ENCODE measurements around the gene RAPGEF1. TPM values are rescaled to one million over a fixed set of nuclear protein-coding genes. Genes with fewer than 3 reads are reported as not detected.

Gene RAPGEF1
- total RNA-seq, 1 donor, result 33.7 TPM

GRCh38 chr9:131587331-131587730 is 152.5 kb downstream of the RAPGEF1 start:
- no peak overlapping the region for H3K4me3 ChIP-seq (ENCODE audit: low read depth, low read length)
- TF ChIP-seq CTCF (IDR thresholded peaks at IDR 0.05; ENCODE audit: insufficient read depth, low read length), result no peak
- DNase-seq (ENCODE audit: low read depth), result no peak

GRCh38 chr9:131585375-131585774 is 154.5 kb downstream of the RAPGEF1 start:
- TF ChIP-seq CTCF (IDR thresholded peaks at IDR 0.05; ENCODE audit: insufficient read depth, low read length), result no peak
- DNase-seq (ENCODE audit: low read depth), result no peak
- no peak overlapping the region for H3K4me3 ChIP-seq (ENCODE audit: low read depth, low read length)

- no peak for DNase-seq (ENCODE audit: low read depth)
- H3K4me3 ChIP-seq (ENCODE audit: low read depth, low read length), result no peak overlapping the region
- TF ChIP-seq CTCF (IDR thresholded peaks at IDR 0.05; ENCODE audit: insufficient read depth, low read length), result no peak
Measured at GRCh38 chr9:131584858-131585257, 155.0 kb downstream of the RAPGEF1 start.

- no peak overlapping the region for H3K4me3 ChIP-seq (ENCODE audit: low read depth, low read length)
- DNase-seq (ENCODE audit: low read depth), result no peak
- no peak for TF ChIP-seq CTCF (IDR thresholded peaks at IDR 0.05; ENCODE audit: insufficient read depth, low read length)
Measured at GRCh38 chr9:131583836-131584555, 155.9 kb downstream of the RAPGEF1 start.

GRCh38 chr9:131583337-131583645 is 156.6 kb downstream of the RAPGEF1 start:
- H3K4me3 ChIP-seq (ENCODE audit: low read depth, low read length), result no peak overlapping the region
- no peak for TF ChIP-seq CTCF (IDR thresholded peaks at IDR 0.05; ENCODE audit: insufficient read depth, low read length)
- DNase-seq (ENCODE audit: low read depth), result no peak

- H3K4me3 ChIP-seq (ENCODE audit: low read depth, low read length), result no peak overlapping the region
- TF ChIP-seq CTCF (IDR thresholded peaks at IDR 0.05; ENCODE audit: insufficient read depth, low read length), result no peak
- DNase-seq (ENCODE audit: low read depth), result no peak
Measured at GRCh38 chr9:131582466-131583336, 157.2 kb downstream of the RAPGEF1 start.
